ENCODE measurements around the gene SGSM1. TPM values are rescaled to one million over a fixed set of nuclear protein-coding genes. Genes with fewer than 3 reads are reported as not detected.

Gene SGSM1
- total and polyA plus RNA-seq, 2 donors: 0.38 to 0.71 TPM

GRCh38 chr22:24975125-24975640 lies 169.2 kb downstream of the SGSM1 start:
- no peak overlapping the region for H3K4me3 ChIP-seq (ENCODE audit: low read length in 2 of 2)
- H3K36me3 ChIP-seq (ENCODE audit: control insufficient read depth in 2 of 2, insufficient read depth in 2 of 2, low read length in 1 of 2): no peaks in the 10 kb centered on the region
- peaks cover 0 to 3% of the 10 kb centered on the region in 2 donors for H3K4me1 ChIP-seq (ENCODE audit: control insufficient read depth in 2 of 2, insufficient read depth in 2 of 2, low read length in 2 of 2)
- DNase-seq (ENCODE audit: low read depth in 6 of 9, low spot score in 9 of 9): no peak
- no peaks in the 10 kb centered on the region for H3K9me3 ChIP-seq (ENCODE audit: control insufficient read depth in 2 of 2, insufficient read depth in 1 of 2, low read length in 1 of 2)
- 88% methylated on average over 5 of the region's 5 CpGs for WGBS
- H3K27ac ChIP-seq (ENCODE audit: low read depth in 1 of 2, low read length in 1 of 2): no peak overlapping the region
- peaks cover 0 to 2% of the 10 kb centered on the region in 2 donors for H3K27me3 ChIP-seq (ENCODE audit: control insufficient read depth in 2 of 2, insufficient read depth in 1 of 2, low read length in 1 of 2)

DNA sequence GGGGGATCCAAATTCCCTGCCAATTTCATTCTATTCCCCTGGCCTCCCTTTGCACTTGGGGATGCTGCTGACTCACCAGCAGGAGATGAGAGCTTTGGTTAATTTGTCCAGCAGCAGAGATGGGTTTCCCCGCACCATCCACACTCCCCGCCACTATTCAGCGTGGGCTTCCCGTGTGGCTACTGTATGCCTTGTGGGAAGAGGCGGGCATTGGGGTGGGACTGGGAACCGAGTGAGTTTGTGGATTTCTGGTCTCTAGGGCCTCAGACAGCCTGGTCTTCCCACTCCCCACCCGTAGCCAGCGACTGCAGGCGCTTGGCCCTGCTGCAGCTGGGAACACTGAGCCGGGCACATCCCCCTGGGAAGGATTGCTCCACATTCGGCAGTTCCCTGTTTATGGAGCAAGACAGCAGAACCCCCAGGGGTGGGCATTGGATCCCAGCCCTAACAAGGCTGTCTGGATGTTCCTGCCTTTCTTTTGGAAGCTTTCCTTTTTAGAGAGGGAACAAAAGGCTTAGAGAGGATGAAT lies 169.9 kb downstream of the SGSM1 start:
- Histone ChIP-seq H3K36me3 (ENCODE audit: control insufficient read depth in 2 of 2, insufficient read depth in 2 of 2, low read length in 1 of 2) (no peaks in the 10 kb centered on the region), H3K4me3 (ENCODE audit: low read length in 2 of 2) (no peak overlapping the region), H3K27me3 (ENCODE audit: control insufficient read depth in 2 of 2, insufficient read depth in 1 of 2, low read length in 1 of 2) (peaks cover 0 to 2% of the 10 kb centered on the region in 2 donors), H3K27ac (ENCODE audit: low read depth in 1 of 2, low read length in 1 of 2) (no peak overlapping the region), H3K9me3 (ENCODE audit: control insufficient read depth in 2 of 2, insufficient read depth in 1 of 2, low read length in 1 of 2) (no peaks in the 10 kb centered on the region), H3K4me1 (ENCODE audit: control insufficient read depth in 2 of 2, insufficient read depth in 2 of 2, low read length in 2 of 2) (peaks cover 0 to 3% of the 10 kb centered on the region in 2 donors)
- no peak for DNase-seq (ENCODE audit: low read depth in 6 of 9, low spot score in 9 of 9)
- WGBS: 91% methylated on average over 11 of the region's 11 CpGs

DNA sequence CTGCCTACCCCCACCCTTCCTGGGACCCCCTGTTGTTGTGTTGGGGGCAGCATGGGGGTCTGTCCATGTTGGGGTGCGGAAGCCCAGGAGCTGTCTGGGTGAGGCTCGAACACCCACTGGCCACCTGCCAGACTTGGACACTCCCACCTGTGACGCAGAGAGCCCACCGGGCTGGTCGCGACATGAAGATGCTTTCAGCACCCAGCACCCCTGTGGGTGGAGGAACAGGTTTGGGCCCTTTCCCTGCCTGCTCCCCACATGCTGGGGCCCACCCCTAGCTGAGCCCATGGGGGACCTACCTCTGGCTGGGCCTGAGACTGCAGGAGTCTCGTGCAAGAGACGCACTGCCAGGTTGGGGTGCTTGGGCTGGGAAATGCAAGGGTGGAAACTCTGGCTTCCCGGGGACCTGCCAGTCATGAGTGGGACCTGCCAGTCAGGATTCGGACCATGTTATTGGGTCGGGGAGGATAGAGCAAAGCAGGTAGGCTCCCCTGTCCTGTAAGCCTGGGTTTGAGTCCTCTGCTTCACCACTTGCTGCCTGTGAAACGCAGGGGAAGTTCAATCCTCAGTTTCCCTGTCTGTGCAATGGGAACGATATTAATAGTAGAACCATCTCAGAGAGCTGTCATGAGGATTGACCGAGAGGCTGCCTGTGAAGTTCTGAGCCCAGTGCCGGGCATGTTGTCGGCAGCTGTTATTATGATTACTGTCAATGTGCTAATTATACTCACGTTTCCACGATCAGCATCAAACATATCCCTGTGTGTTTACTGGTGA lies 170.6 kb downstream of the SGSM1 start:
- no peak overlapping the region for H3K4me3 ChIP-seq (ENCODE audit: low read length in 2 of 2)

More for the DNA sequence above, 170.6 kb downstream of the SGSM1 start:
- no peak for DNase-seq (ENCODE audit: low read depth in 6 of 9, low spot score in 9 of 9)
- H3K9me3 ChIP-seq (ENCODE audit: control insufficient read depth in 2 of 2, insufficient read depth in 1 of 2, low read length in 1 of 2): no peaks in the 10 kb centered on the region
- H3K27me3 ChIP-seq (ENCODE audit: control insufficient read depth in 2 of 2, insufficient read depth in 1 of 2, low read length in 1 of 2): peaks cover 0 to 2% of the 10 kb centered on the region in 2 donors
- H3K27ac ChIP-seq (ENCODE audit: low read depth in 1 of 2, low read length in 1 of 2): no peak overlapping the region
- H3K4me1 ChIP-seq (ENCODE audit: control insufficient read depth in 2 of 2, insufficient read depth in 2 of 2, low read length in 2 of 2): peaks cover 0 to 3% of the 10 kb centered on the region in 2 donors
- H3K36me3 ChIP-seq (ENCODE audit: control insufficient read depth in 2 of 2, insufficient read depth in 2 of 2, low read length in 1 of 2): no peaks in the 10 kb centered on the region
- 92% methylated on average over 18 of the region's 18 CpGs for WGBS

Other genes starting within 250 kb of the SGSM1 start
- 2.6 TPM for gene LRRC75B, start 213.1 kb upstream of the SGSM1 start, total RNA-seq
- 7.7 TPM for gene LRRC75B, start 213.1 kb upstream of the SGSM1 start, polyA plus RNA-seq
- gene GGT1, start 203.0 kb upstream of the SGSM1 start, total RNA-seq: 16.0 TPM
- gene GGT1, start 203.0 kb upstream of the SGSM1 start, polyA plus RNA-seq: 26.4 TPM
- 0.14 TPM for gene PIWIL3, start 31.5 kb upstream of the SGSM1 start, total RNA-seq
- gene PIWIL3, start 31.5 kb upstream of the SGSM1 start, polyA plus RNA-seq: 0.05 TPM
- not detected for gene LHFPL7, start 140.5 kb downstream of the SGSM1 start, total RNA-seq
- 0.18 TPM for gene LHFPL7, start 140.5 kb downstream of the SGSM1 start, polyA plus RNA-seq
- 4.1 TPM for gene KIAA1671, start 146.5 kb downstream of the SGSM1 start, total RNA-seq
- gene KIAA1671, start 146.5 kb downstream of the SGSM1 start, polyA plus RNA-seq: 8.0 TPM

All from thymus (tissue), 11 donors.